Ishikawa (cell line): ENCODE measurements around the gene CMPK2.

Source experiments
- CEBPB ChIP-seq: IDR thresholded peaks from 2 replicates; pipeline ENCODE4 v1.6.1; 2012
- CREB1 ChIP-seq: IDR thresholded peaks from 2 replicates; pipeline ENCODE4 v1.6.1; 2012; ENCODE audit warnings: low read depth
- EGR1 ChIP-seq: IDR thresholded peaks from 2 replicates; pipeline ENCODE4 v1.6.1; 2012
- EP300 ChIP-seq: IDR thresholded peaks from 2 replicates; pipeline ENCODE4 v1.6.1; 2012; ENCODE audit warnings: borderline replicate concordance
- FOXM1 ChIP-seq: IDR thresholded peaks from 2 replicates; pipeline ENCODE4 v1.6.1; 2012; ENCODE audit warnings: low read depth, borderline replicate concordance
- MAX ChIP-seq: IDR thresholded peaks from 2 replicates; pipeline ENCODE4 v1.6.1; 2012
- NFIC ChIP-seq: IDR thresholded peaks from 2 replicates; pipeline ENCODE4 v1.6.1; 2012
- RAD21 ChIP-seq: IDR thresholded peaks from 2 replicates; pipeline ENCODE4 v1.6.1; 2012; ENCODE audit warnings: low read depth
- TAF1 ChIP-seq: IDR thresholded peaks from 2 replicates; pipeline ENCODE4 v1.6.1; 2012; ENCODE audit warnings: low read depth, mild to moderate bottlenecking
- TCF12 ChIP-seq: IDR thresholded peaks from 2 replicates; pipeline ENCODE4 v1.6.1; 2012; ENCODE audit warnings: low read depth
- TEAD4 ChIP-seq: IDR thresholded peaks from 2 replicates; pipeline ENCODE4 v1.6.1; 2012
- YY1 ChIP-seq: IDR thresholded peaks from 2 replicates; pipeline ENCODE4 v1.6.1; 2012; ENCODE audit warnings: low read depth
- ZBTB7A ChIP-seq: IDR thresholded peaks from 2 replicates; pipeline ENCODE4 v1.6.1; 2012; ENCODE audit warnings: low read depth
- TF ChIP-seq, protein P1 (sequence below): IDR thresholded peaks from 2 replicates; pipeline ENCODE4 v1.6.1; 2012
- TF ChIP-seq, protein P2 (sequence below): IDR thresholded peaks from 2 replicates; pipeline ENCODE4 v1.6.1; 2012; ENCODE audit warnings: low read depth, mild to moderate bottlenecking

Gene CMPK2

DNA sequence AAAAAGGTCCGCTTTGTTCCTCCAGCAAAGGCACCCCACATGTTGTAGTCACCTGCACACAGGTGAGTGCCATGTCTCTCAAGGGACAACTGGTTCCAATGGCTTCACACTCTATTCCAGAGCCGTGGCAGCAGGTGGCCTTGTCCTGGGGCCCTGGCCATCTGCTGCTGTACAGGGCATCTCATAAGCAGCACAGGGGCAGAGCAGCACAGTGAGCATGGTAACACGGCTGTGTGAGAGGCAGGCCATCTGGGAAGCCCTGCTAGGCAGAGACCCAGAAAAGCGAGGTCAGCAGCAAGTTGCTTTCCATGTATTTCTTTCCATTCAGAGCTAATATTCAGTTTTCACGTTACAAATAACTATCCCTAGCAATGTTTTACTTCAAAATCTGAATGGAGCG, 54.7 kb downstream of the CMPK2 start:
- TF ChIP-seq MAX: no peak
- no peak for TF ChIP-seq NFIC
- no peak for TF ChIP-seq ZBTB7A
- no peak for TF ChIP-seq RAD21

- TF ChIP-seq, protein P1, sequence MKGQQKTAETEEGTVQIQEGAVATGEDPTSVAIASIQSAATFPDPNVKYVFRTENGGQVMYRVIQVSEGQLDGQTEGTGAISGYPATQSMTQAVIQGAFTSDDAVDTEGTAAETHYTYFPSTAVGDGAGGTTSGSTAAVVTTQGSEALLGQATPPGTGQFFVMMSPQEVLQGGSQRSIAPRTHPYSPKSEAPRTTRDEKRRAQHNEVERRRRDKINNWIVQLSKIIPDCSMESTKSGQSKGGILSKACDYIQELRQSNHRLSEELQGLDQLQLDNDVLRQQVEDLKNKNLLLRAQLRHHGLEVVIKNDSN: no peak
- TF ChIP-seq RAD21: no peak
- TF ChIP-seq YY1: no peak
- no peak for TF ChIP-seq EGR1
- no peak for TF ChIP-seq CEBPB
- no peak for TF ChIP-seq CREB1
Observed at GRCh38 chr2:6808426-6808825, 57.3 kb downstream of the CMPK2 start.

DNA sequence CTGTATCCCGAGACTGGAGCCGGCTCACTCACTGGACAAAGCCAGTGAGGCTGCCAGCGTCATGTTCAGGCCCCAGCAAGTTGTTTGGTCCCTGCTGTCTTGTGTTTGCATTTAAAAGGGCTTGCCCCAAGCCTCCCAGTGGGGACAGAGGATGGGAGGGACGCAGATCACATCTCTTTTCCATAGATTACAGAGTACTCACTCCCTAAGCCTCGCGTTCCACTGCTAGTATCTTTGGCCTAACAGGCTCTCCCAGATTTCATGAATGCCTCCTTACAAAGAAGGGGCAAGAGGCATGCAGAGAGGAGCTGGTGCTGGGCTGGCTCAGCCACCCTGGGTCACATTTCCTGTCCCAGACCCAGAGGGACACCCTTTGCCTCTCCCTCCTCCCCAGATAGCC, 59.1 kb downstream of the CMPK2 start:
- TF ChIP-seq ZBTB7A (no peak), RAD21 (no peak), TAF1 (no peak), CEBPB (no peak), MAX (no peak), NFIC (no peak), EP300 (no peak), TCF12 (no peak), YY1 (no peak), TEAD4 (no peak), EGR1 (no peak), CREB1 (no peak), FOXM1 (no peak)
- TF ChIP-seq, protein P1: no peak
- TF ChIP-seq, protein P2, sequence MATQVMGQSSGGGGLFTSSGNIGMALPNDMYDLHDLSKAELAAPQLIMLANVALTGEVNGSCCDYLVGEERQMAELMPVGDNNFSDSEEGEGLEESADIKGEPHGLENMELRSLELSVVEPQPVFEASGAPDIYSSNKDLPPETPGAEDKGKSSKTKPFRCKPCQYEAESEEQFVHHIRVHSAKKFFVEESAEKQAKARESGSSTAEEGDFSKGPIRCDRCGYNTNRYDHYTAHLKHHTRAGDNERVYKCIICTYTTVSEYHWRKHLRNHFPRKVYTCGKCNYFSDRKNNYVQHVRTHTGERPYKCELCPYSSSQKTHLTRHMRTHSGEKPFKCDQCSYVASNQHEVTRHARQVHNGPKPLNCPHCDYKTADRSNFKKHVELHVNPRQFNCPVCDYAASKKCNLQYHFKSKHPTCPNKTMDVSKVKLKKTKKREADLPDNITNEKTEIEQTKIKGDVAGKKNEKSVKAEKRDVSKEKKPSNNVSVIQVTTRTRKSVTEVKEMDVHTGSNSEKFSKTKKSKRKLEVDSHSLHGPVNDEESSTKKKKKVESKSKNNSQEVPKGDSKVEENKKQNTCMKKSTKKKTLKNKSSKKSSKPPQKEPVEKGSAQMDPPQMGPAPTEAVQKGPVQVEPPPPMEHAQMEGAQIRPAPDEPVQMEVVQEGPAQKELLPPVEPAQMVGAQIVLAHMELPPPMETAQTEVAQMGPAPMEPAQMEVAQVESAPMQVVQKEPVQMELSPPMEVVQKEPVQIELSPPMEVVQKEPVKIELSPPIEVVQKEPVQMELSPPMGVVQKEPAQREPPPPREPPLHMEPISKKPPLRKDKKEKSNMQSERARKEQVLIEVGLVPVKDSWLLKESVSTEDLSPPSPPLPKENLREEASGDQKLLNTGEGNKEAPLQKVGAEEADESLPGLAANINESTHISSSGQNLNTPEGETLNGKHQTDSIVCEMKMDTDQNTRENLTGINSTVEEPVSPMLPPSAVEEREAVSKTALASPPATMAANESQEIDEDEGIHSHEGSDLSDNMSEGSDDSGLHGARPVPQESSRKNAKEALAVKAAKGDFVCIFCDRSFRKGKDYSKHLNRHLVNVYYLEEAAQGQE: no peak

- TF ChIP-seq MAX (no peak), CEBPB (no peak), ZBTB7A (no peak), RAD21 (no peak), TAF1 (no peak), EP300 (no peak), YY1 (no peak)
Observed at GRCh38 chr2:6800553-6800952, 65.2 kb downstream of the CMPK2 start.
